Hepatocyte (in vitro differentiated cells): ENCODE data around the gene ALDH18A1. TPM values are rescaled to one million over a fixed set of nuclear protein-coding genes. Genes with fewer than 3 reads are reported as not detected.

Experiments
- DNase-seq: peaks from one replicate; pipeline ENCODE4 v3.0.0-alpha.2; 2016; ENCODE audit warnings: low spot score
- H2AFZ ChIP-seq: fragments of 200-600 bp; sonication (generic); 2 replicates; pipeline ENCODE4 v1.6.0; 2016; ENCODE audit warnings: antibody characterized with exemption, mild to moderate bottlenecking
- H3K27ac ChIP-seq: fragments of 200-600 bp; sonication (generic); 2 replicates; pipeline ENCODE4 v1.5.1; 2016; ENCODE audit warnings: mild to moderate bottlenecking
- H3K27me3 ChIP-seq: fragments of 200-600 bp; sonication (generic); 2 replicates; pipeline ENCODE4 v1.6.1; 2016
- H3K36me3 ChIP-seq: fragments of 200-600 bp; sonication (generic); replicated peaks from 2 replicates; pipeline ENCODE4 v1.5.1; 2016; ENCODE audit warnings: low read depth; ENCODE audit not compliant: insufficient read depth
- H3K4me1 ChIP-seq: fragments of 200-600 bp; sonication (generic); 2 replicates; pipeline ENCODE4 v1.5.1; 2016; ENCODE audit warnings: mild to moderate bottlenecking, moderate library complexity; ENCODE audit not compliant: insufficient read depth
- H3K4me2 ChIP-seq: fragments of 200-600 bp; sonication (generic); 2 replicates; pipeline ENCODE4 v1.6.0; 2016
- H3K4me3 ChIP-seq: fragments of 200-600 bp; sonication (generic); 2 replicates; pipeline ENCODE4 v1.5.1; 2016; ENCODE audit warnings: mild to moderate bottlenecking
- H3K79me2 ChIP-seq: fragments of 200-600 bp; sonication (generic); 2 replicates; pipeline ENCODE4 v1.6.0; 2017; ENCODE audit warnings: mild to moderate bottlenecking
- H3K9me2 ChIP-seq: fragments of 200-600 bp; sonication (generic); replicated peaks from 2 replicates; pipeline ENCODE4 v1.6.0; 2017; ENCODE audit warnings: mild to moderate bottlenecking; ENCODE audit not compliant: insufficient read depth
- H3K9me3 ChIP-seq: fragments of 200-600 bp; sonication (generic); 2 replicates; pipeline ENCODE4 v1.5.1; 2016; ENCODE audit warnings: low read depth, mild to moderate bottlenecking
- H4K20me1 ChIP-seq: fragments of 200-600 bp; sonication (generic); 2 replicates; pipeline ENCODE4 v1.6.0; 2016; ENCODE audit warnings: mild to moderate bottlenecking; ENCODE audit not compliant: insufficient read depth, poor library complexity, severe bottlenecking
- EZH2 ChIP-seq: fragments of 200-600 bp; sonication (generic); IDR thresholded peaks from 2 replicates; pipeline ENCODE4 v1.6.1; 2016; ENCODE audit warnings: antibody characterized with exemption, mild to moderate bottlenecking, borderline replicate concordance
- EZH2phosphoT487 ChIP-seq: fragments of 200-600 bp; sonication (generic); IDR thresholded peaks from one replicate; pipeline ENCODE4 v1.6.1; 2018; ENCODE audit warnings: antibody characterized with exemption, mild to moderate bottlenecking, low read depth, moderate library complexity; ENCODE audit not compliant: unreplicated experiment, severe bottlenecking
- WGBS: methylation state at CpG from one replicate; pipeline ENCODE4 v1.1.6; 2016; ENCODE audit warnings: low lambda C conversion rate; ENCODE audit errors: missing lambda C conversion rate; 5-methylcytosine and 5-hydroxymethylcytosine counted together
- polyA plus RNA-seq: library from polyadenylated mRNA; unstranded; fragments of >200 nt; fragmentation: Nextera tagmentation; extraction: Ambion mirVana; gene quantifications from 2 replicates; pipeline ENCODE4 v1.2.1, GENCODE V29; 2016
- total RNA-seq: library from RNA; depleted of rRNA; stranded (reverse); fragments of >200 nt; gene quantifications from 2 replicates; pipeline ENCODE4 v1.2.3, GENCODE V29; 2014
- TF ChIP-seq, protein P1 (sequence below): fragments of 200-600 bp; sonication (generic); IDR thresholded peaks from 2 replicates; pipeline ENCODE4 v1.5.1; 2016; ENCODE audit warnings: antibody characterized with exemption, mild to moderate bottlenecking; ENCODE audit not compliant: poor library complexity

ALDH18A1 gene
- total and polyA plus RNA-seq, 2 experiments from 2014 or later: 105 to 136 TPM

DNA sequence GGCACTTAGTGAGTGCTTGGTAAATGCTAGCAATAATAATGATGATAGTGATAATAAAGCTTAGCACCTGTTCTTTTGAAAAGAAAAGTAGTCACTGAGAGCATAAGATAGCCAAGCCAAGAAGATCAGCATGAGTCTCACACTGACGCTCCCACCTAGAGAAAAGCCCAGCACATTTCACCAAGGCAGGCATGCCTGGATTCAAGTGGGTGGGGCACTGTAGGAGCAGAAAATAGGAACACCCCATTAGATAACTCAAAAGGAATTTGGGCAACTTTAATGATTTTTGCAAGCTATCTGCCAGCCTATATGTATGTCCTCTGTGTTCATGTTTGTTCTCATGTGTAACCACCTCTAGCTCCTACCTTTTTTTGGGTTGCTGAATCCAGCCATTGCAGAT is 77.2 kb downstream of the ALDH18A1 start:
- Histone ChIP-seq H3K27me3 (no peaks in the 10 kb centered on the region), H3K79me2 (no peaks in the 10 kb centered on the region), H3K27ac (no peak overlapping the region), H2AFZ (no peak overlapping the region), H3K9me2 (no peaks in the 10 kb centered on the region), H3K9me3 (no peaks in the 10 kb centered on the region), H3K4me3 (no peak overlapping the region), H3K4me2 (no peak overlapping the region), H3K36me3 (no peaks in the 10 kb centered on the region), H4K20me1 (no peaks in the 10 kb centered on the region), H3K4me1 (no peaks in the 10 kb centered on the region)
- WGBS: 88% methylated on average over 1 of the region's 1 CpG
- DNase-seq: no peak
- TF ChIP-seq, protein P1, sequence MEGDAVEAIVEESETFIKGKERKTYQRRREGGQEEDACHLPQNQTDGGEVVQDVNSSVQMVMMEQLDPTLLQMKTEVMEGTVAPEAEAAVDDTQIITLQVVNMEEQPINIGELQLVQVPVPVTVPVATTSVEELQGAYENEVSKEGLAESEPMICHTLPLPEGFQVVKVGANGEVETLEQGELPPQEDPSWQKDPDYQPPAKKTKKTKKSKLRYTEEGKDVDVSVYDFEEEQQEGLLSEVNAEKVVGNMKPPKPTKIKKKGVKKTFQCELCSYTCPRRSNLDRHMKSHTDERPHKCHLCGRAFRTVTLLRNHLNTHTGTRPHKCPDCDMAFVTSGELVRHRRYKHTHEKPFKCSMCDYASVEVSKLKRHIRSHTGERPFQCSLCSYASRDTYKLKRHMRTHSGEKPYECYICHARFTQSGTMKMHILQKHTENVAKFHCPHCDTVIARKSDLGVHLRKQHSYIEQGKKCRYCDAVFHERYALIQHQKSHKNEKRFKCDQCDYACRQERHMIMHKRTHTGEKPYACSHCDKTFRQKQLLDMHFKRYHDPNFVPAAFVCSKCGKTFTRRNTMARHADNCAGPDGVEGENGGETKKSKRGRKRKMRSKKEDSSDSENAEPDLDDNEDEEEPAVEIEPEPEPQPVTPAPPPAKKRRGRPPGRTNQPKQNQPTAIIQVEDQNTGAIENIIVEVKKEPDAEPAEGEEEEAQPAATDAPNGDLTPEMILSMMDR: no peak
- TF ChIP-seq EZH2: no peak
- no peak for TF ChIP-seq EZH2phosphoT487

DNA sequence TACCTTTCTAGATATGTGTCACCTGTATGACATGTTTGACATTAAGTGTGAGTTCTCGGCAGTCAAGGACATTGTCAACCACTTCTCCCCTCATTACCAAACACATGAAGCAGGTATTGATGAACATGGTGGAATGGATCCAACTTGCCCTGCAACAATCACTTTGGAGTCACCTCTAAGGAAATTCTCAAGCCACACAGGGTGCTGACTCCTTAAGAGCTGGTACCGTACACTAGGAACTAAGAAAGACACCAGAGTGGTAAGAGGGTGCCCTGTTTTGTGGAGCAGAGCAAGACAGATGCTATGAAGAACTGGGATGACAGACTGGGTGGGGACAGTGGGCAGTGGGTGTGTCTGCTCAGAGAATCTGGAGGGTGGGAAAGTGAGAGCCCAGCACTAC is 77.9 kb downstream of the ALDH18A1 start:
- H2AFZ ChIP-seq: no peak overlapping the region
- H3K4me2 ChIP-seq: no peak overlapping the region
- WGBS: 94% methylated on average over 2 of the region's 2 CpGs
- H3K27ac ChIP-seq: no peak overlapping the region
- no peaks in the 10 kb centered on the region for H3K36me3 ChIP-seq
- no peaks in the 10 kb centered on the region for H3K4me1 ChIP-seq
- H4K20me1 ChIP-seq: no peaks in the 10 kb centered on the region
- H3K79me2 ChIP-seq: no peaks in the 10 kb centered on the region
- no peak for DNase-seq
- H3K27me3 ChIP-seq: no peaks in the 10 kb centered on the region
- H3K9me2 ChIP-seq: no peaks in the 10 kb centered on the region
- no peaks in the 10 kb centered on the region for H3K9me3 ChIP-seq
- H3K4me3 ChIP-seq: no peak overlapping the region
- TF ChIP-seq EZH2: no peak
- no peak for TF ChIP-seq EZH2phosphoT487
- TF ChIP-seq, protein P1: no peak

DNA sequence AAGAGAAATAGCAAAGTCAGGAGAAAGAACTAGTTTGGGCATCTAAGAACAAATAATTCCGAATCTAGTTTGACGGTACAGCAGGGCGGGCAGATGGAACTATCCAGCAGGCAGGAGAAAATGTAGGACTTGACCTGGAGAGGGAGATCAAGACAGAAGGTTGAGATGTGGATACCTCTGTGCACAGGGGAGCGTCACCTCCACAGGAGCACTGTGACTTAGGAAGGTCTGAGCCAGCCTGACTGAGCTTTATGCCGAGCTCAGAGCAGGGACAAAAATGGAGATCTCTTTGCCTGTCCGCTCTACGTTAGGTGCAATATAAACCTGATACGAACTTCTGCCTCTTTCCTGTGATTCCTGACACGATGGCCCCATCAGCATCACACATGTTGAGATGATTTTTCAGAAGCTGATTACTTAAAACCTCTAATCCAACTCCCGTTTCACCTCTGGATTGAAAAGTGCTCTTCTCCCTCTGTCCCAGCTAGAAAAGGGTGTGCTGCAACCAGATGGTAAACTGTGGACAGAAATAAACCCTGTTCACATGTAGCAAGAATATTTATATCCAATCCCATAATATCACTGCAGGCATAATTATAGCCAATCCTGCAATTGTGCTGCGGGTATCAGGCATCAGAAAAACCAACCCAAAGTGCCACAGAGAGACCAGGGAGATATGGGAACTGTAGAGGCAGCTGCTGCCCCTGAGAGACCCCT is 81.7 kb downstream of the ALDH18A1 start:
- no peaks in the 10 kb centered on the region for H3K9me2 ChIP-seq
- H3K27me3 ChIP-seq: no peaks in the 10 kb centered on the region
- H3K79me2 ChIP-seq: no peaks in the 10 kb centered on the region
- WGBS: 86% methylated on average over 11 of the region's 11 CpGs
- H2AFZ ChIP-seq: no peak overlapping the region
- no peaks in the 10 kb centered on the region for H3K36me3 ChIP-seq
- no peaks in the 10 kb centered on the region for H4K20me1 ChIP-seq
- H3K9me3 ChIP-seq: no peaks in the 10 kb centered on the region
- no peaks in the 10 kb centered on the region for H3K4me1 ChIP-seq
- DNase-seq: no peak
- no peak overlapping the region for H3K4me2 ChIP-seq
- H3K27ac ChIP-seq: no peak overlapping the region
- H3K4me3 ChIP-seq: no peak overlapping the region
- TF ChIP-seq EZH2phosphoT487 (no peak), EZH2 (no peak)
- TF ChIP-seq, protein P1: no peak
